ENCODE data around the gene ZNF785. TPM values are rescaled to one million over a fixed set of nuclear protein-coding genes. Genes with fewer than 3 reads are reported as not detected.

Gene ZNF785
- total and polyA plus RNA-seq, 2 donors (not counting 3 experiments of a cell fraction or from before 2014, with no cell fraction given) = 7.8 to 21.9 TPM

DNA sequence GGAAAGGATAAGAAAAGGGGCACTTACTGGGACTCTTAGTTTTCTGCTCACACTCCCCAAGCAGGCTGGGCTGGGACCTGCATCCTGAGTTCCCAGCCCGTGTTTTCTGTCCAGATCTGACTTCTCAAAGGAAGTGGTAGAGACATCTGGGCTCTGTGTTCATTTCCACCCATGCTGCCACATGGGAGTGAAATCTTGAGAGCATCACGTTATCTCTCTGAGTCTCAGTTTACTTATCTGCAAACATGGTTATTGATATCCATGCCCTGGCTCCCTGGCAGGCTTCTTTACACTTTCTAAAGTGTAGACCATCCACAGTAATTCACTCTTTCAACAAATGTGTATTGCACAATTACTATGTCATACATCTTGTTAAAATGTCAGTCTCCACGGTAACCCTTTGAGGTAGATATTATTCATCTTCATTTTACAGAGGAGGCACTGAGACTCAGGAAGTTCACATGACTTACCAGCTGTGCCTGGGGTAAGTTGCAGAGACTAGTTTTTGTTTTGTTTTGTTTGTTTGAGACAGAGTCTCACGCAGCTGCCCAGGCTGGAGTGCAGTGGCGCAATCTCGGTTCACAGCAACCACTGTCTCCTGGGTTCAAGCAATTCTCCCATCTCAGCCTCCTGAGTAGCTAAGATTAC is 17.4 kb downstream of the ZNF785 start:
- no peaks in the 10 kb centered on the region for H3K79me2 ChIP-seq (ENCODE audit: control insufficient read depth, insufficient read depth, low read length)
- H3K4me2 ChIP-seq (ENCODE audit: insufficient read depth, low read length) = no peak overlapping the region
- H2AFZ ChIP-seq (ENCODE audit: low read depth, low read length) = no peak overlapping the region
- no peak overlapping the region for H3K27ac ChIP-seq (ENCODE audit: insufficient read depth, low read depth, low read length)
- dilution Hi-C loops (cut with MboI; ENCODE audit: extremely low pct_ligation_motif_present, low sequenced_read_pairs) (no loop called here), intact Hi-C loops (cut with micrococcal nuclease) (no loop called here)
- POLR2A ChIA-PET = no interaction called here
- no peak overlapping the region for H3K4me3 ChIP-seq (replicated peaks in 1 of 3; ENCODE audit: insufficient read depth in 1 of 3, low read depth in 1 of 3, low read length in 3 of 3)
- no peaks in the 10 kb centered on the region for H3K9me3 ChIP-seq (replicated peaks; ENCODE audit: control insufficient read depth, insufficient read depth, low read length)
- FAIRE-seq = peak; percentile 52
- BruUV-seq (replicated peaks) = no TSS peak
- no peaks in the 10 kb centered on the region for H3K9me1 ChIP-seq (replicated peaks; ENCODE audit: control insufficient read depth, extremely low read depth, insufficient read depth, low read length)
- CTCF ChIA-PET = interaction anchor here (1.0 kb wide), 1 partner anchor 33 kb away, joined by 3 read pairs; no protein-coding TSS in a partner anchor
- peaks cover 16% of the 10 kb centered on the region for H3K4me1 ChIP-seq (ENCODE audit: control insufficient read depth, extremely low read depth, insufficient read depth, low read length)
- H3K27me3 ChIP-seq (ENCODE audit: control insufficient read depth in 2 of 2, insufficient read depth in 2 of 2, low read length in 2 of 2) = peaks cover 0 to 4% of the 10 kb centered on the region in 2 experiments
- TF ChIP-seq GATA2 (IDR thresholded peaks at IDR 0.05; ENCODE audit: insufficient read depth, insufficient read length, low read depth, low read length) (no peak), MYC (IDR thresholded peaks at IDR 0.05; ENCODE audit: low read depth, low read length) (no peak), POLR2AphosphoS5 (IDR thresholded peaks at IDR 0.05; ENCODE audit: insufficient read depth, low read depth, low read length) (no peak), FOS (IDR thresholded peaks at IDR 0.05; ENCODE audit: borderline replicate concordance, insufficient read depth, low read length) (no peak), EZH2 (IDR thresholded peaks at IDR 0.05; ENCODE audit: borderline replicate concordance, low read depth, low read length, severe bottlenecking) (no peak), JUN (IDR thresholded peaks at IDR 0.05; ENCODE audit: borderline replicate concordance, insufficient read depth, insufficient read length, low read depth) (no peak), POLR2A (IDR thresholded peaks at IDR 0.05; ENCODE audit: low read depth, low read length) (no peak)
- TF ChIP-seq, protein P1, sequence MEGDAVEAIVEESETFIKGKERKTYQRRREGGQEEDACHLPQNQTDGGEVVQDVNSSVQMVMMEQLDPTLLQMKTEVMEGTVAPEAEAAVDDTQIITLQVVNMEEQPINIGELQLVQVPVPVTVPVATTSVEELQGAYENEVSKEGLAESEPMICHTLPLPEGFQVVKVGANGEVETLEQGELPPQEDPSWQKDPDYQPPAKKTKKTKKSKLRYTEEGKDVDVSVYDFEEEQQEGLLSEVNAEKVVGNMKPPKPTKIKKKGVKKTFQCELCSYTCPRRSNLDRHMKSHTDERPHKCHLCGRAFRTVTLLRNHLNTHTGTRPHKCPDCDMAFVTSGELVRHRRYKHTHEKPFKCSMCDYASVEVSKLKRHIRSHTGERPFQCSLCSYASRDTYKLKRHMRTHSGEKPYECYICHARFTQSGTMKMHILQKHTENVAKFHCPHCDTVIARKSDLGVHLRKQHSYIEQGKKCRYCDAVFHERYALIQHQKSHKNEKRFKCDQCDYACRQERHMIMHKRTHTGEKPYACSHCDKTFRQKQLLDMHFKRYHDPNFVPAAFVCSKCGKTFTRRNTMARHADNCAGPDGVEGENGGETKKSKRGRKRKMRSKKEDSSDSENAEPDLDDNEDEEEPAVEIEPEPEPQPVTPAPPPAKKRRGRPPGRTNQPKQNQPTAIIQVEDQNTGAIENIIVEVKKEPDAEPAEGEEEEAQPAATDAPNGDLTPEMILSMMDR (IDR thresholded peaks at IDR 0.05; ENCODE audit: extremely low read depth in 1 of 2, insufficient read depth in 1 of 2, low read depth in 1 of 2, low read length in 2 of 2) = no peak
- TF ChIP-seq, protein P2, sequence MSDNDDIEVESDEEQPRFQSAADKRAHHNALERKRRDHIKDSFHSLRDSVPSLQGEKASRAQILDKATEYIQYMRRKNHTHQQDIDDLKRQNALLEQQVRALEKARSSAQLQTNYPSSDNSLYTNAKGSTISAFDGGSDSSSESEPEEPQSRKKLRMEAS (IDR thresholded peaks at IDR 0.05; ENCODE audit: insufficient read depth, insufficient read length) = no peak
- H3K9ac ChIP-seq (replicated peaks; ENCODE audit: extremely low read depth, insufficient read depth, low read length) = no peak overlapping the region
- no peak for DNase-seq (ENCODE audit: low read depth, low spot score)
- no peaks in the 10 kb centered on the region for H4K20me1 ChIP-seq (replicated peaks; ENCODE audit: control insufficient read depth, extremely low read depth, insufficient read depth, low read length)
- H3K36me3 ChIP-seq (ENCODE audit: control insufficient read depth in 2 of 2, extremely low read depth in 1 of 2, insufficient read depth in 2 of 2, low read length in 2 of 2) = no peaks in the 10 kb centered on the region
